Spinal cord (tissue), 10 donors: ENCODE results near the gene LRRC47. TPM values are rescaled to one million over a fixed set of nuclear protein-coding genes. Genes with fewer than 3 reads are reported as not detected.

Experiments used
- DNase-seq, 6 donors: peaks; one replicate each; pipeline versions ENCODE4 v3.0.0 to v3.0.0-alpha.2; 2013 to 2015; ENCODE audit warnings: low spot score in 6 of 6, low read depth in 4 of 6
- H3K27ac ChIP-seq: one replicate; pipeline ENCODE4 v1.5.1; 2013; ENCODE audit warnings: low read depth, low read length, control low read depth
- H3K27me3 ChIP-seq: one replicate; pipeline ENCODE4 v1.6.1; 2013; ENCODE audit warnings: low read length; ENCODE audit not compliant: control insufficient read depth, insufficient read depth
- H3K36me3 ChIP-seq: one replicate; pipeline ENCODE4 v1.6.1; 2013; ENCODE audit warnings: low read length; ENCODE audit not compliant: control insufficient read depth, insufficient read depth
- H3K4me1 ChIP-seq: one replicate; pipeline ENCODE4 v1.6.1; 2013; ENCODE audit warnings: low read length; ENCODE audit not compliant: control insufficient read depth, insufficient read depth
- H3K4me3 ChIP-seq: one replicate; pipeline ENCODE4 v1.5.1; 2013; ENCODE audit warnings: low read depth, low read length, control low read depth
- H3K9me3 ChIP-seq: one replicate; pipeline ENCODE4 v1.6.1; 2013; ENCODE audit warnings: low read length; ENCODE audit not compliant: control insufficient read depth, insufficient read depth
- WGBS: methylation state at CpG from one replicate; pipeline ENCODE4 v1.1.5; 2013; ENCODE audit warnings: missing lambda C conversion rate; ENCODE audit not compliant: insufficient coverage; 5-methylcytosine and 5-hydroxymethylcytosine counted together
- polyA plus RNA-seq, 2 donors: library from polyadenylated mRNA; unstranded; fragments of 120-200 nt; gene quantifications; one replicate each; pipeline ENCODE4 v1.2.1, GENCODE V29; 2013; ENCODE audit not compliant: insufficient read length in 2 of 2
- total RNA-seq, 2 donors: library from RNA; depleted of rRNA in 1 of 2; stranded (reverse); fragments of 120-200 nt in 1 of 2; fragments of >200 nt in 1 of 2; gene quantifications; one replicate each; pipeline versions ENCODE4 v1.2.3 to v1.2.4, GENCODE V29; 2013 to 2014
- donor health status: healthy.

Gene LRRC47
- total and polyA plus RNA-seq, 4 donors: 27.0 to 81.6 (median 50.5) TPM

GRCh38 chr1:3828391-3828790, 32.1 kb upstream of the LRRC47 start:
- WGBS: 92% methylated on average over 5 of the region's 8 CpGs
- Histone ChIP-seq H3K4me1 (peaks cover 5% of the 10 kb centered on the region), H3K4me3 (no peak overlapping the region), H3K9me3 (no peaks in the 10 kb centered on the region), H3K36me3 (peaks cover 84% of the 10 kb centered on the region), H3K27ac (no peak overlapping the region), H3K27me3 (no peaks in the 10 kb centered on the region)
- DNase-seq: no peak

- H3K4me3 ChIP-seq: no peak overlapping the region
- H3K27ac ChIP-seq: no peak overlapping the region
- no peaks in the 10 kb centered on the region for H3K9me3 ChIP-seq
- 81% methylated on average over 14 of the region's 14 CpGs for WGBS
- H3K36me3 ChIP-seq: peaks cover 87% of the 10 kb centered on the region
- peak in 2 of 6 donors; percentile 6 to 69 for DNase-seq
- no peaks in the 10 kb centered on the region for H3K27me3 ChIP-seq
- H3K4me1 ChIP-seq: peaks cover 5% of the 10 kb centered on the region
These were observed 31.6 kb upstream of the LRRC47 start for GRCh38 chr1:3827813-3828307.

- Histone ChIP-seq H3K9me3 (no peaks in the 10 kb centered on the region), H3K36me3 (peaks cover 92% of the 10 kb centered on the region), H3K27me3 (no peaks in the 10 kb centered on the region), H3K27ac (no peak overlapping the region), H3K4me3 (no peak overlapping the region), H3K4me1 (peaks cover 22% of the 10 kb centered on the region)
- DNase-seq: no peak
- 77% methylated on average over 14 of the region's 15 CpGs for WGBS
These were observed 29.1 kb upstream of the LRRC47 start for GRCh38 chr1:3825356-3825755.

- no peaks in the 10 kb centered on the region for H3K27me3 ChIP-seq
- DNase-seq: no peak
- H3K4me1 ChIP-seq: peaks cover 25% of the 10 kb centered on the region
- 89% methylated on average over 8 of the region's 8 CpGs for WGBS
- H3K36me3 ChIP-seq: peaks cover 93% of the 10 kb centered on the region
- H3K27ac ChIP-seq: no peak overlapping the region
- H3K9me3 ChIP-seq: no peaks in the 10 kb centered on the region
- H3K4me3 ChIP-seq: no peak overlapping the region
These were observed 28.4 kb upstream of the LRRC47 start for GRCh38 chr1:3824650-3825049.

GRCh38 chr1:3822421-3822820, 26.1 kb upstream of the LRRC47 start:
- H3K4me1 ChIP-seq: peaks cover 20% of the 10 kb centered on the region
- no peaks in the 10 kb centered on the region for H3K9me3 ChIP-seq
- 90% methylated on average over 14 of the region's 16 CpGs for WGBS
- no peak overlapping the region for H3K27ac ChIP-seq
- H3K4me3 ChIP-seq: no peak overlapping the region
- H3K27me3 ChIP-seq: no peaks in the 10 kb centered on the region
- no peak for DNase-seq
- H3K36me3 ChIP-seq: peaks cover 91% of the 10 kb centered on the region

GRCh38 chr1:3821908-3822307, 25.6 kb upstream of the LRRC47 start:
- no peak overlapping the region for H3K27ac ChIP-seq

GRCh38 chr1:3821447-3821846, 25.1 kb upstream of the LRRC47 start:
- H3K27ac ChIP-seq: no peak overlapping the region
- H3K4me3 ChIP-seq: no peak overlapping the region
- no peaks in the 10 kb centered on the region for H3K27me3 ChIP-seq
- H3K9me3 ChIP-seq: no peaks in the 10 kb centered on the region
- 61% methylated on average over 10 of the region's 13 CpGs for WGBS
- H3K4me1 ChIP-seq: peaks cover 20% of the 10 kb centered on the region
- peak in 1 of 6 donors; percentile 73 for DNase-seq
- peaks cover 91% of the 10 kb centered on the region for H3K36me3 ChIP-seq

More at GRCh38 chr1:3821908-3822307, 25.6 kb upstream of the LRRC47 start:
- Histone ChIP-seq H3K4me3 (no peak overlapping the region), H3K4me1 (peaks cover 20% of the 10 kb centered on the region), H3K36me3 (peaks cover 91% of the 10 kb centered on the region), H3K9me3 (no peaks in the 10 kb centered on the region), H3K27me3 (no peaks in the 10 kb centered on the region)
- 74% methylated on average over 15 of the region's 15 CpGs for WGBS
- DNase-seq: no peak

GRCh38 chr1:3821004-3821403, 24.7 kb upstream of the LRRC47 start:
- 53% methylated on average over 6 of the region's 6 CpGs for WGBS
- H3K36me3 ChIP-seq: peaks cover 92% of the 10 kb centered on the region
- DNase-seq: peak in 5 of 6 donors; percentile 4 to 91 (median 37)
- H3K9me3 ChIP-seq: no peaks in the 10 kb centered on the region
- peaks cover 20% of the 10 kb centered on the region for H3K4me1 ChIP-seq
- H3K27me3 ChIP-seq: no peaks in the 10 kb centered on the region
- no peak overlapping the region for H3K4me3 ChIP-seq
- H3K27ac ChIP-seq: no peak overlapping the region

- Histone ChIP-seq H3K4me1 (peaks cover 20% of the 10 kb centered on the region), H3K36me3 (peaks cover 91% of the 10 kb centered on the region), H3K27ac (no peak overlapping the region), H3K27me3 (no peaks in the 10 kb centered on the region), H3K9me3 (no peaks in the 10 kb centered on the region), H3K4me3 (no peak overlapping the region)
- DNase-seq: no peak
- 84% methylated on average over 4 of the region's 8 CpGs for WGBS
These were observed 24.0 kb upstream of the LRRC47 start for GRCh38 chr1:3820316-3820715.

GRCh38 chr1:3819771-3820200, 23.5 kb upstream of the LRRC47 start:
- no peaks in the 10 kb centered on the region for H3K27me3 ChIP-seq
- peak in 1 of 6 donors; percentile 34 for DNase-seq
- no peaks in the 10 kb centered on the region for H3K9me3 ChIP-seq
- no peak overlapping the region for H3K27ac ChIP-seq
- peaks cover 20% of the 10 kb centered on the region for H3K4me1 ChIP-seq
- 61% methylated on average over 10 of the region's 10 CpGs for WGBS
- H3K4me3 ChIP-seq: no peak overlapping the region
- peaks cover 91% of the 10 kb centered on the region for H3K36me3 ChIP-seq
